GM12878 (cell line): Measurements from ENCODE around the gene TIMP2. TPM values are rescaled to one million over a fixed set of nuclear protein-coding genes. Genes with fewer than 3 reads are reported as not detected.

ENCODE experiments used
- ATAC-seq: fragments of 200-7000 bp; cut with Tn5 transposase; 3 replicates; pipeline ENCODE4 v1.9.1; 2020; ENCODE audit warnings: mild to moderate bottlenecking, moderate library complexity
- BruUV-seq: library from RNA; stranded (reverse); fragments of 400-500 nt; replicated peaks from 2 replicates; lab custom pipeline; 2021; lab: Mats Ljungman, UMichigan
- CTCF ChIA-PET: fragments of 300-600 bp; sonication (Branson Sonifier 250); formaldehyde crosslinking; extraction: SDS; loops from one replicate; lab custom pipeline; 2021; ENCODE audit warnings: inconsistent platforms; lab: Yijun Ruan, JAX
- POLR2A ChIA-PET: fragments of 350-600 bp; formaldehyde crosslinking; extraction: SDS; loops from one replicate; lab custom pipeline; 2021; ENCODE audit warnings: inconsistent platforms; lab: Charles Lee
- RAD21 ChIA-PET: fragments of 300-600 bp; sonication (Branson Sonifier 250); formaldehyde crosslinking; loops from one replicate; lab custom pipeline; 2023; ENCODE audit warnings: antibody characterized with exemption; ENCODE audit not compliant: unreplicated experiment; lab: Charles Lee
- SMC1A ChIA-PET: fragments of 300-600 bp; sonication (Branson Sonifier 250); formaldehyde crosslinking; loops from one replicate; lab custom pipeline; 2023; ENCODE audit not compliant: unreplicated experiment, uncharacterized antibody; lab: Charles Lee
- DNase-seq: peaks from one replicate; pipeline ENCODE4 v3.0.0-alpha.2; 2011; ENCODE audit warnings: low read depth, low spot score
- FAIRE-seq: peaks from 3 replicates; lab custom pipeline; 2011; peaks lifted over from hg19 to GRCh38; lab: Jason Lieb, UNC
- H2AFZ ChIP-seq: 2 replicates; pipeline ENCODE4 v1.6.0; 2011; ENCODE audit warnings: low read depth, low read length, control low read depth; ENCODE audit not compliant: control insufficient read depth
- H3K27ac ChIP-seq: 2 replicates; pipeline ENCODE4 v1.5.1; 2011; ENCODE audit warnings: control low read depth; ENCODE audit not compliant: control insufficient read depth, insufficient read depth
- H3K27me3 ChIP-seq, 2 experiments: replicated peaks in 1 of 2; 2 replicates each; pipeline versions ENCODE4 v1.6.0 to v1.6.1; 2011; ENCODE audit warnings: low read length in 1 of 2; ENCODE audit not compliant: control insufficient read depth in 2 of 2, insufficient read depth in 2 of 2
- H3K36me3 ChIP-seq, 2 experiments: 2 replicates each; pipeline ENCODE4 v1.5.1; 2011; ENCODE audit warnings: low read length in 1 of 2; ENCODE audit not compliant: control insufficient read depth in 2 of 2, insufficient read depth in 2 of 2
- H3K4me1 ChIP-seq: 2 replicates; pipeline ENCODE4 v1.6.1; 2011; ENCODE audit warnings: mild to moderate bottlenecking, low read length, moderate library complexity, mixed read lengths; ENCODE audit not compliant: control insufficient read depth, insufficient read depth
- H3K4me2 ChIP-seq: 2 replicates; pipeline ENCODE4 v1.6.0; 2011; ENCODE audit warnings: control low read depth; ENCODE audit not compliant: control insufficient read depth, insufficient read depth
- H3K4me3 ChIP-seq: fragments of 200-600 bp; sonication (generic); 2 replicates; pipeline ENCODE4 v1.5.1; 2016
- H3K79me2 ChIP-seq: 2 replicates; pipeline ENCODE4 v1.6.0; 2011; ENCODE audit warnings: low read length; ENCODE audit not compliant: control insufficient read depth, insufficient read depth
- H3K9ac ChIP-seq: 2 replicates; pipeline ENCODE4 v1.8.0; 2011; ENCODE audit warnings: low read length, control low read depth, mixed read lengths; ENCODE audit not compliant: control insufficient read depth, insufficient read depth
- H3K9me3 ChIP-seq: replicated peaks from 3 replicates; pipeline ENCODE4 v1.5.1; 2011; ENCODE audit warnings: mild to moderate bottlenecking, low read length; ENCODE audit not compliant: control insufficient read depth, insufficient read depth
- H4K20me1 ChIP-seq: 2 replicates; pipeline ENCODE4 v1.6.0; 2011; ENCODE audit not compliant: control insufficient read depth, insufficient read depth
- CBX5 ChIP-seq: sonication (generic); IDR thresholded peaks from 2 replicates; pipeline ENCODE4 v1.6.1; 2016; ENCODE audit warnings: low read depth, moderate library complexity, mild to moderate bottlenecking, inconsistent platforms
- CREM ChIP-seq: IDR thresholded peaks from 2 replicates; pipeline ENCODE4 v1.6.1; 2014; ENCODE audit warnings: antibody characterized with exemption, low read depth
- E2F4 ChIP-seq: IDR thresholded peaks from 2 replicates; pipeline ENCODE4 v1.6.1; 2012; ENCODE audit warnings: low read depth, low read length, improper control_type of control experiment
- RAD51 ChIP-seq: fragments of 450-650 bp; IDR thresholded peaks from 2 replicates; pipeline ENCODE4 v1.6.1; 2016; ENCODE audit warnings: moderate library complexity, mild to moderate bottlenecking, inconsistent platforms
- TAF1 ChIP-seq: IDR thresholded peaks from 2 replicates; pipeline ENCODE4 v1.6.1; 2011; ENCODE audit warnings: mild to moderate bottlenecking, low read depth, low read length, borderline replicate concordance
- TCF3 ChIP-seq: IDR thresholded peaks from 2 replicates; pipeline ENCODE4 v1.6.1; 2012; ENCODE audit warnings: low read depth, mild to moderate bottlenecking, low read length, borderline replicate concordance; ENCODE audit not compliant: insufficient read depth
- WGBS: methylation state at CpG from one replicate; pipeline ENCODE4 v1.1.6; 2016; ENCODE audit warnings: low lambda C conversion rate; ENCODE audit not compliant: insufficient replicate concordance, insufficient coverage; ENCODE audit errors: missing lambda C conversion rate; 5-methylcytosine and 5-hydroxymethylcytosine counted together
- in situ Hi-C: fragments of 300-500 bp; cut with MboI; formaldehyde crosslinking; loops from 9 replicates; pipeline ENCODE4 v1.14.3; 2018; ENCODE audit warnings: mixed read lengths
- intact Hi-C: fragments of 100-400 bp; cut with micrococcal nuclease; formaldehyde crosslinking; loops from one replicate; pipeline ENCODE4 v1.14.2; 2022; ENCODE audit not compliant: unreplicated experiment
- polyA plus RNA-seq, 11 experiments: library from polyadenylated mRNA; depleted of rRNA in 4 of 11; unstranded in 6 of 11; stranded (reverse) in 5 of 11; fragments of >200 nt; fragmentation: Nextera tagmentation in 4 of 11; fragmentation: Illumina TruSeq in 1 of 11; extraction: Ambion mirVana in 4 of 11; extraction: Trizol in 1 of 11; gene quantifications; 1 replicate in 1 of 11; 2 replicates in 10 of 11; pipeline versions ENCODE4 v1.2.1 to v1.2.3, GENCODE V29; 2011 to 2016; ENCODE audit warnings: inconsistent platforms in 2 of 11, missing spikeins in 2 of 11, low read depth in 1 of 11
- total RNA-seq, 4 experiments: library from RNA; depleted of rRNA in 3 of 4; stranded (reverse); fragments of >200 nt in 3 of 4; fragmentation: Illumina TruSeq in 1 of 4; extraction: Trizol in 1 of 4; gene quantifications; 2 replicates each; pipeline versions ENCODE4 v1.2.1 to v1.2.3, GENCODE V29; 2013 to 2021

The TIMP2 gene
- total and polyA plus RNA-seq, 10 of the 15 experiments (the other 5 are each of a cell fraction or from before 2014, with no cell fraction given), result 0.03 to 0.41 (median 0.04) TPM; not detected in 7

- no peak overlapping the region for H3K4me2 ChIP-seq
- no peak overlapping the region for H3K9ac ChIP-seq
- ChIA-PET CTCF (no interaction called here), POLR2A (no interaction called here), SMC1A (no interaction called here), RAD21 (no interaction called here)
- no peak for ATAC-seq
- no peaks in the 10 kb centered on the region for H3K4me1 ChIP-seq
- H3K36me3 ChIP-seq, result no peaks in the 10 kb centered on the region
- H3K79me2 ChIP-seq, result no peaks in the 10 kb centered on the region
- no peak overlapping the region for H3K4me3 ChIP-seq
- H4K20me1 ChIP-seq, result no peaks in the 10 kb centered on the region
- FAIRE-seq, result no peak
- no peak for DNase-seq
- 44% methylated on average over 7 of the region's 7 CpGs for WGBS
- 0 out of 4 replicates have a peak, but pooled peaks cover 0 to 2% of the 10 kb centered on the region in 2 experiments for H3K27me3 ChIP-seq
- H3K27ac ChIP-seq, result no peak overlapping the region
- intact Hi-C loops, result no loop called here
- in situ Hi-C loops, result loop anchor here (5.0 kb wide), 1 partner anchor 50 kb away; no protein-coding TSS in a partner anchor
- H2AFZ ChIP-seq, result no peak overlapping the region
- no TSS peak for BruUV-seq
- no peaks in the 10 kb centered on the region for H3K9me3 ChIP-seq
- no peak for TF ChIP-seq TAF1
- TF ChIP-seq RAD51, result no peak
- TF ChIP-seq E2F4, result no peak
- TF ChIP-seq CREM, result no peak
- TF ChIP-seq TCF3, result no peak
- TF ChIP-seq CBX5, result no peak
Measured at GRCh38 chr17:78897664-78898047, 27.5 kb downstream of the TIMP2 start.
